A549 (cell line): Measurements from ENCODE around the gene ACAD11.

Experiments used
- CBX2 ChIP-seq: fragments of 200-600 bp; sonication (generic); IDR thresholded peaks from 2 replicates; pipeline ENCODE4 v1.6.1; 2016; ENCODE audit warnings: low read depth, mild to moderate bottlenecking, borderline replicate concordance
- EP300 ChIP-seq, 2 experiments: fragments of >200 bp; sonication (Bioruptor Twin); formaldehyde crosslinking; IDR thresholded peaks; 2 replicates in 1 of 2; 3 replicates in 1 of 2; pipeline ENCODE4 v1.6.1; 2016 to 2017
- HOXB5 ChIP-seq: fragments of 250-450 bp; sonication (Bioruptor Pico); IDR thresholded peaks from 2 replicates; pipeline ENCODE4 v1.5.0; 2020; ENCODE audit warnings: mild to moderate bottlenecking, moderate library complexity
- MAFK ChIP-seq: fragments of 450-650 bp; IDR thresholded peaks from 2 replicates; pipeline ENCODE4 v1.6.1; 2014; ENCODE audit not compliant: partially characterized antibody
- PHF8 ChIP-seq: fragments of 200-600 bp; sonication (generic); IDR thresholded peaks from 2 replicates; pipeline ENCODE4 v1.6.1; 2016; ENCODE audit warnings: low read depth, mild to moderate bottlenecking, antibody characterized with exemption, moderate library complexity, borderline replicate concordance
- POLR2A ChIP-seq: IDR thresholded peaks from 2 replicates; pipeline ENCODE4 v1.6.1; 2012; ENCODE audit warnings: mild to moderate bottlenecking, low read length
- RAD21 ChIP-seq, 2 experiments: fragments of >200 bp in 1 of 2; sonication (Bioruptor Twin) in 1 of 2; formaldehyde crosslinking in 1 of 2; IDR thresholded peaks in 1 of 2; conservative IDR thresholded peaks in 1 of 2; 2 replicates in 1 of 2; 3 replicates in 1 of 2; pipeline ENCODE4 v1.6.1; 2012 to 2018; ENCODE audit warnings: inconsistent platforms in 1 of 2
- TF ChIP-seq, protein P1 (sequence below): fragments of >200 bp; sonication (Bioruptor Twin); formaldehyde crosslinking; IDR thresholded peaks from 3 replicates; pipeline ENCODE4 v1.5.1; 2016
- TF ChIP-seq, protein P2 (sequence below): IDR thresholded peaks from 2 replicates; pipeline ENCODE4 v1.6.1; 2012
- TF ChIP-seq, protein P3 (sequence below): IDR thresholded peaks from 2 replicates; pipeline ENCODE4 v1.6.1; 2012
- TF ChIP-seq, protein P4 (sequence below): fragments of 250-450 bp; sonication (Bioruptor Pico); IDR thresholded peaks from 2 replicates; pipeline ENCODE4 v1.5.0; 2020; ENCODE audit warnings: low read depth, mild to moderate bottlenecking, moderate library complexity

DNA sequence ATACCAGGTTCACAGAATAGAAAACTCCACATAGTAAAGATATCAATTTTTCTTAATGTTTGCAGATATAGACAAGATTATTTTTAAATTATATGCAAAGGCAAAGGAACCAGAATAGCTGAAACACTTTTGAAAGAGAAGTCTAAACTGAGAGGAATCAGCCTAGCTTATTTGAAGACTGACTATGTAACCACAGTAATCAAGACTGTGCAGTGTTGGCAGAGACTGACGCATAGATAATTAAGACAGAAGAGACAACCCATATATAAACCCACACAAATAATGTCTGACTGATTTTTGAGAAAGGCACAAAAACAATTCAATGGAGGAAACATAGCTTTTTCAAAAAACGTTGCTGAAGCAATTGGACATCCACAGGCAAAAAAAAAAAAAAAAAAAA is 91.2 kb downstream of the ACAD11 start:
- no peak for TF ChIP-seq POLR2A
- TF ChIP-seq, protein P1, sequence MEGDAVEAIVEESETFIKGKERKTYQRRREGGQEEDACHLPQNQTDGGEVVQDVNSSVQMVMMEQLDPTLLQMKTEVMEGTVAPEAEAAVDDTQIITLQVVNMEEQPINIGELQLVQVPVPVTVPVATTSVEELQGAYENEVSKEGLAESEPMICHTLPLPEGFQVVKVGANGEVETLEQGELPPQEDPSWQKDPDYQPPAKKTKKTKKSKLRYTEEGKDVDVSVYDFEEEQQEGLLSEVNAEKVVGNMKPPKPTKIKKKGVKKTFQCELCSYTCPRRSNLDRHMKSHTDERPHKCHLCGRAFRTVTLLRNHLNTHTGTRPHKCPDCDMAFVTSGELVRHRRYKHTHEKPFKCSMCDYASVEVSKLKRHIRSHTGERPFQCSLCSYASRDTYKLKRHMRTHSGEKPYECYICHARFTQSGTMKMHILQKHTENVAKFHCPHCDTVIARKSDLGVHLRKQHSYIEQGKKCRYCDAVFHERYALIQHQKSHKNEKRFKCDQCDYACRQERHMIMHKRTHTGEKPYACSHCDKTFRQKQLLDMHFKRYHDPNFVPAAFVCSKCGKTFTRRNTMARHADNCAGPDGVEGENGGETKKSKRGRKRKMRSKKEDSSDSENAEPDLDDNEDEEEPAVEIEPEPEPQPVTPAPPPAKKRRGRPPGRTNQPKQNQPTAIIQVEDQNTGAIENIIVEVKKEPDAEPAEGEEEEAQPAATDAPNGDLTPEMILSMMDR = no peak
- TF ChIP-seq HOXB5 = no peak
- TF ChIP-seq EP300 (IDR thresholded peaks at IDR 0.05) = no peak
- TF ChIP-seq, protein P2, sequence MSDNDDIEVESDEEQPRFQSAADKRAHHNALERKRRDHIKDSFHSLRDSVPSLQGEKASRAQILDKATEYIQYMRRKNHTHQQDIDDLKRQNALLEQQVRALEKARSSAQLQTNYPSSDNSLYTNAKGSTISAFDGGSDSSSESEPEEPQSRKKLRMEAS = no peak
- no peak for TF ChIP-seq CBX2
- no peak for TF ChIP-seq MAFK
- TF ChIP-seq PHF8 = no peak
- TF ChIP-seq RAD21 (conservative IDR thresholded peaks at IDR 0.05 in 1 of 2, IDR thresholded peaks at IDR 0.05 in 1 of 2) = no peak
- TF ChIP-seq, protein P3, sequence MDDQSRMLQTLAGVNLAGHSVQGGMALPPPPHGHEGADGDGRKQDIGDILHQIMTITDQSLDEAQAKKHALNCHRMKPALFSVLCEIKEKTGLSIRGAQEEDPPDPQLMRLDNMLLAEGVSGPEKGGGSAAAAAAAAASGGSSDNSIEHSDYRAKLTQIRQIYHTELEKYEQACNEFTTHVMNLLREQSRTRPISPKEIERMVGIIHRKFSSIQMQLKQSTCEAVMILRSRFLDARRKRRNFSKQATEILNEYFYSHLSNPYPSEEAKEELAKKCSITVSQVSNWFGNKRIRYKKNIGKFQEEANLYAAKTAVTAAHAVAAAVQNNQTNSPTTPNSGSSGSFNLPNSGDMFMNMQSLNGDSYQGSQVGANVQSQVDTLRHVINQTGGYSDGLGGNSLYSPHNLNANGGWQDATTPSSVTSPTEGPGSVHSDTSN = no peak
- TF ChIP-seq, protein P4, sequence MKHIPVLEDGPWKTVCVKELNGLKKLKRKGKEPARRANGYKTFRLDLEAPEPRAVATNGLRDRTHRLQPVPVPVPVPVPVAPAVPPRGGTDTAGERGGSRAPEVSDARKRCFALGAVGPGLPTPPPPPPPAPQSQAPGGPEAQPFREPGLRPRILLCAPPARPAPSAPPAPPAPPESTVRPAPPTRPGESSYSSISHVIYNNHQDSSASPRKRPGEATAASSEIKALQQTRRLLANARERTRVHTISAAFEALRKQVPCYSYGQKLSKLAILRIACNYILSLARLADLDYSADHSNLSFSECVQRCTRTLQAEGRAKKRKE = no peak
